ENCODE data around the gene PPP2R3C.
A peak's percentile ranks its signal among the peaks of the same experiment; 100 is the strongest.

- TF ChIP-seq MAX (IDR thresholded peaks at IDR 0.05) (no peak), FOXM1 (CRISPR knock-in tag; IDR thresholded peaks at IDR 0.05) (no peak), HMGXB3 (CRISPR knock-in tag; IDR thresholded peaks at IDR 0.05; ENCODE audit: borderline replicate concordance) (peak; percentile 62), ERF (CRISPR knock-in tag; IDR thresholded peaks at IDR 0.05) (peak; percentile 75; the same call in 1 of the 2 replicates), ZZZ3 (CRISPR knock-in tag; IDR thresholded peaks at IDR 0.05; ENCODE audit: borderline replicate concordance) (no peak), ZKSCAN8 (CRISPR knock-in tag; IDR thresholded peaks at IDR 0.05; ENCODE audit: borderline replicate concordance) (no peak; the same call in none of the 2 replicates), ZNF687 (CRISPR knock-in tag; IDR thresholded peaks at IDR 0.05) (no peak), POLR2AphosphoS5 (IDR thresholded peaks at IDR 0.05; ENCODE audit: low read depth, low read length) (no peak), FIP1L1 (IDR thresholded peaks at IDR 0.05; ENCODE audit: borderline replicate concordance, insufficient read depth, low read depth, low read length) (no peak), CTCF (CRISPR knock-in tag; IDR thresholded peaks at IDR 0.05) (no peak), HMGXB4 (CRISPR knock-in tag; IDR thresholded peaks at IDR 0.05; ENCODE audit: borderline replicate concordance in 1 of 2, low read depth in 1 of 2) (peak in 1 of 2 experiments; percentile 42; a peak in 1 of 4 replicates), HNRNPH1 (optimal IDR thresholded peaks at IDR 0.05; ENCODE audit: low read depth, low read length) (no peak), ZSCAN20 (CRISPR knock-in tag; IDR thresholded peaks at IDR 0.05; ENCODE audit: borderline replicate concordance) (no peak), ZBTB46 (CRISPR knock-in tag; IDR thresholded peaks at IDR 0.05; ENCODE audit: borderline replicate concordance) (no peak)
These were observed 38.1 kb upstream of the PPP2R3C start for GRCh38 chr14:35159742-35160409.
